Calu3 (cell line): ENCODE measurements around the gene LSP1. TPM values are rescaled to one million over a fixed set of nuclear protein-coding genes. Genes with fewer than 3 reads are reported as not detected.

Experiments
- BruUV-seq: library from RNA; stranded (reverse); fragments of 400-500 nt; replicated peaks from 2 replicates; lab custom pipeline; 2021; lab: Mats Ljungman, UMichigan
- CTCF ChIA-PET: fragments of 300-600 bp; sonication (Branson Sonifier 250); formaldehyde crosslinking; loops from one replicate; lab custom pipeline; 2022; ENCODE audit warnings: antibody characterized with exemption; lab: Charles Lee
- DNase-seq: peaks from one replicate; pipeline ENCODE4 v3.0.0; 2022
- H3K27ac Mint-ChIP-seq: one replicate; pipeline ENCODE4 v1.8.0; 2022; ENCODE audit warnings: mixed read lengths; ENCODE audit not compliant: unreplicated experiment
- H3K27me3 Mint-ChIP-seq: one replicate; pipeline ENCODE4 v1.8.0; 2022; ENCODE audit warnings: mixed read lengths; ENCODE audit not compliant: unreplicated experiment
- H3K36me3 Mint-ChIP-seq: one replicate; pipeline ENCODE4 v1.8.0; 2022; ENCODE audit warnings: mild to moderate bottlenecking, moderate library complexity, mixed read lengths; ENCODE audit not compliant: insufficient read depth, unreplicated experiment
- H3K4me1 Mint-ChIP-seq: one replicate; pipeline ENCODE4 v1.8.0; 2022; ENCODE audit warnings: mild to moderate bottlenecking, low read depth, mixed read lengths; ENCODE audit not compliant: unreplicated experiment
- H3K4me3 Mint-ChIP-seq: one replicate; pipeline ENCODE4 v1.8.0; 2022; ENCODE audit warnings: mild to moderate bottlenecking, low read depth, moderate library complexity, mixed read lengths; ENCODE audit not compliant: unreplicated experiment
- H3K9me3 Mint-ChIP-seq: one replicate; pipeline ENCODE4 v1.8.0; 2022; ENCODE audit warnings: low read depth, mixed read lengths; ENCODE audit not compliant: unreplicated experiment
- CTCF ChIP-seq: fragments of 200-600 bp; IDR thresholded peaks from one replicate; pipeline ENCODE4 v1.8.0; 2022; ENCODE audit warnings: antibody characterized with exemption; ENCODE audit not compliant: unreplicated experiment
- intact Hi-C: fragments of 100-400 bp; cut with micrococcal nuclease; formaldehyde crosslinking; loops from one replicate; pipeline ENCODE4 v1.10.0; 2022; ENCODE audit not compliant: unreplicated experiment
- total RNA-seq: library from RNA; stranded (reverse); gene quantifications from 2 replicates; pipeline ENCODE4 v1.2.3, GENCODE V29; 2022

LSP1 gene
- total RNA-seq, 1 experiment from 2014 or later, result not detected

GRCh38 chr11:1906181-1906580 lies 53.3 kb downstream of the LSP1 start:
- TF ChIP-seq CTCF, result no peak
- H3K9me3 Mint-ChIP-seq, result no peaks in the 10 kb centered on the region
- BruUV-seq, result no TSS peak
- CTCF ChIA-PET, result interaction anchor here (0.7 kb wide), 1 partner anchor 312 kb away, joined by 3 read pairs; no protein-coding TSS in a partner anchor
- H3K27me3 Mint-ChIP-seq, result peaks cover 72% of the 10 kb centered on the region
- H3K4me1 Mint-ChIP-seq, result no peaks in the 10 kb centered on the region
- H3K27ac Mint-ChIP-seq, result no peak overlapping the region
- no peak for DNase-seq
- intact Hi-C loops, result loop anchor here (5.0 kb wide), 1 partner anchor 186 kb away; no protein-coding TSS in a partner anchor
- H3K36me3 Mint-ChIP-seq, result no peaks in the 10 kb centered on the region
- H3K4me3 Mint-ChIP-seq, result no peak overlapping the region

- CTCF ChIA-PET, result interaction anchor here (0.7 kb wide), 1 partner anchor 312 kb away, joined by 3 read pairs; no protein-coding TSS in a partner anchor
- Mint-ChIP-seq H3K9me3 (no peaks in the 10 kb centered on the region), H3K27ac (no peak overlapping the region), H3K4me3 (no peak overlapping the region), H3K27me3 (peaks cover 68% of the 10 kb centered on the region), H3K36me3 (no peaks in the 10 kb centered on the region), H3K4me1 (no peaks in the 10 kb centered on the region)
- TF ChIP-seq CTCF, result no peak
- intact Hi-C loops, result loop anchor here (5.0 kb wide), 1 partner anchor 185 kb away; no protein-coding TSS in a partner anchor
- no peak for DNase-seq
- no TSS peak for BruUV-seq
Measured at GRCh38 chr11:1906611-1907423, 53.9 kb downstream of the LSP1 start.

- intact Hi-C loops, result loop anchor here (5.0 kb wide), 1 partner anchor 184 kb away; no protein-coding TSS in a partner anchor
- CTCF ChIA-PET, result no interaction called here
- Mint-ChIP-seq H3K27ac (no peak overlapping the region), H3K4me1 (no peaks in the 10 kb centered on the region), H3K36me3 (no peaks in the 10 kb centered on the region), H3K27me3 (peaks cover 79% of the 10 kb centered on the region), H3K4me3 (no peak overlapping the region), H3K9me3 (no peaks in the 10 kb centered on the region)
- no peak for DNase-seq
- no peak for TF ChIP-seq CTCF
- no TSS peak for BruUV-seq
Measured at GRCh38 chr11:1908618-1909017, 55.7 kb downstream of the LSP1 start.

GRCh38 chr11:1909524-1909923 lies 56.6 kb downstream of the LSP1 start:
- Mint-ChIP-seq H3K27ac (no peak overlapping the region), H3K36me3 (no peaks in the 10 kb centered on the region), H3K4me3 (no peak overlapping the region), H3K9me3 (no peaks in the 10 kb centered on the region), H3K4me1 (no peaks in the 10 kb centered on the region), H3K27me3 (peaks cover 85% of the 10 kb centered on the region)
- DNase-seq, result no peak
- intact Hi-C loops, result loop anchor here (5.0 kb wide), 1 partner anchor 183 kb away; no protein-coding TSS in a partner anchor
- TF ChIP-seq CTCF, result no peak
- no TSS peak for BruUV-seq
- CTCF ChIA-PET, result interaction anchor here (0.8 kb wide), 1 partner anchor 25 kb away, joined by 3 read pairs; no protein-coding TSS in a partner anchor
